ENCODE data around the gene ZFHX3.

ZFHX3 gene

GRCh38 chr16:73067671-73068540 lies 20.0 kb upstream of the ZFHX3 start:
- no peak for DNase-seq

GRCh38 chr16:73066927-73067670 lies 19.2 kb upstream of the ZFHX3 start:
- no peak for DNase-seq

GRCh38 chr16:73066331-73066926 lies 18.5 kb upstream of the ZFHX3 start:
- no peak for DNase-seq

GRCh38 chr16:73065632-73066330 lies 17.9 kb upstream of the ZFHX3 start:
- no peak for DNase-seq

- DNase-seq: no peak
Observed at GRCh38 chr16:73064994-73065545, 17.1 kb upstream of the ZFHX3 start.

- no peak for DNase-seq
Observed at GRCh38 chr16:73064212-73064993, 16.5 kb upstream of the ZFHX3 start.

GRCh38 chr16:73063854-73064211 lies 15.9 kb upstream of the ZFHX3 start:
- no peak for DNase-seq

- no peak for DNase-seq
Observed at GRCh38 chr16:73062743-73063733, 15.1 kb upstream of the ZFHX3 start.

- no peak for DNase-seq
Observed at GRCh38 chr16:73062001-73062616, 14.2 kb upstream of the ZFHX3 start.

GRCh38 chr16:73060892-73061490 lies 13.1 kb upstream of the ZFHX3 start:
- DNase-seq: no peak

GRCh38 chr16:73059779-73060615 lies 12.1 kb upstream of the ZFHX3 start:
- no peak for DNase-seq

- peak; percentile 39 for DNase-seq
Observed at GRCh38 chr16:73058616-73059409, 10.9 kb upstream of the ZFHX3 start.

GRCh38 chr16:73058221-73058615 lies 10.3 kb upstream of the ZFHX3 start:
- no peak for DNase-seq

GRCh38 chr16:73057291-73058210 lies 9.6 kb upstream of the ZFHX3 start:
- no peak for DNase-seq

- peak; percentile 41 for DNase-seq
Observed at GRCh38 chr16:73056921-73057290, 9.0 kb upstream of the ZFHX3 start.

GRCh38 chr16:73056448-73056847 lies 8.5 kb upstream of the ZFHX3 start:
- no peak for DNase-seq

Measured in SHP77 treated with DMSO at 0.1 percent for 48 hours (cell line).